Liver (tissue), 9 donors: ENCODE measurements around the gene SH3PXD2B. TPM values are rescaled to one million over a fixed set of nuclear protein-coding genes. Genes with fewer than 3 reads are reported as not detected.

Source experiments
- DNase-seq: peaks from one replicate; pipeline ENCODE4 v3.0.0-alpha.2; 2017; ENCODE audit warnings: low spot score
- H3K27ac ChIP-seq, 2 donors: one replicate each; pipeline ENCODE4 v1.7.0; 2013; ENCODE audit warnings: inconsistent platforms in 2 of 2, low read length in 2 of 2, control low read depth in 1 of 2, low read depth in 1 of 2, mild to moderate bottlenecking in 1 of 2
- H3K27me3 ChIP-seq, 4 donors: one replicate each; pipeline versions ENCODE4 v1.6.1 to v1.7.0; 2013; ENCODE audit warnings: low read length in 3 of 4, inconsistent platforms in 1 of 4, mild to moderate bottlenecking in 1 of 4, moderate library complexity in 1 of 4; ENCODE audit not compliant: control insufficient read depth in 4 of 4, insufficient read depth in 4 of 4
- H3K36me3 ChIP-seq, 4 donors: one replicate each; pipeline versions ENCODE4 v1.6.1 to v1.7.0; 2013; ENCODE audit warnings: low read length in 3 of 4, mild to moderate bottlenecking in 3 of 4, low read depth in 1 of 4, moderate library complexity in 1 of 4; ENCODE audit not compliant: control insufficient read depth in 4 of 4, insufficient read depth in 3 of 4
- H3K4me1 ChIP-seq, 4 donors: one replicate each; pipeline versions ENCODE4 v1.6.1 to v1.7.0; 2013; ENCODE audit warnings: low read length in 3 of 4, mild to moderate bottlenecking in 3 of 4, moderate library complexity in 1 of 4; ENCODE audit not compliant: control insufficient read depth in 4 of 4, insufficient read depth in 4 of 4
- H3K4me3 ChIP-seq, 3 donors: one replicate each; pipeline versions ENCODE4 v1.6.1 to v1.7.0; 2013; ENCODE audit warnings: low read length in 3 of 3, control low read depth in 1 of 3, low read depth in 1 of 3, mild to moderate bottlenecking in 1 of 3
- H3K9ac ChIP-seq, 2 donors: one replicate each; pipeline ENCODE4 v1.7.0; 2013; ENCODE audit warnings: low read length in 2 of 2, mild to moderate bottlenecking in 2 of 2, moderate library complexity in 2 of 2, control low read depth in 1 of 2, low read depth in 1 of 2
- H3K9me3 ChIP-seq, 4 donors: one replicate each; pipeline versions ENCODE4 v1.6.1 to v1.7.0; 2013; ENCODE audit warnings: low read length in 3 of 4; ENCODE audit not compliant: control insufficient read depth in 4 of 4
- EGR1 ChIP-seq, 2 donors: IDR thresholded peaks; 2 replicates each; pipeline ENCODE4 v1.6.1; 2016 to 2018; ENCODE audit warnings: antibody characterized with exemption in 2 of 2, low read depth in 2 of 2
- FOXA1 ChIP-seq: IDR thresholded peaks from 2 replicates; pipeline ENCODE4 v1.6.1; 2016; ENCODE audit warnings: antibody characterized with exemption
- FOXA2 ChIP-seq: IDR thresholded peaks from 2 replicates; pipeline ENCODE4 v1.6.1; 2016; ENCODE audit warnings: antibody characterized with exemption
- GABPA ChIP-seq, 2 donors: IDR thresholded peaks in 1 of 2; conservative IDR thresholded peaks in 1 of 2; 2 replicates each; pipeline ENCODE4 v1.6.1; 2016; ENCODE audit warnings: antibody characterized with exemption in 2 of 2, mild to moderate bottlenecking in 1 of 2, moderate library complexity in 1 of 2
- HNF4A ChIP-seq, 2 donors: conservative IDR thresholded peaks; 2 replicates each; pipeline ENCODE4 v1.6.1; 2016; ENCODE audit warnings: antibody characterized with exemption in 2 of 2, mild to moderate bottlenecking in 2 of 2
- HNF4G ChIP-seq: IDR thresholded peaks from 2 replicates; pipeline ENCODE4 v1.6.1; 2016; ENCODE audit warnings: antibody characterized with exemption
- JUND ChIP-seq, 2 donors: IDR thresholded peaks; 2 replicates each; pipeline ENCODE4 v1.6.1; 2016; ENCODE audit warnings: antibody characterized with exemption in 2 of 2
- NR2F2 ChIP-seq: IDR thresholded peaks from 2 replicates; pipeline ENCODE4 v1.6.1; 2016; ENCODE audit warnings: antibody characterized with exemption
- RXRA ChIP-seq, 2 donors: IDR thresholded peaks; 2 replicates each; pipeline ENCODE4 v1.6.1; 2017 to 2018; ENCODE audit warnings: antibody characterized with exemption in 2 of 2, mild to moderate bottlenecking in 1 of 2
- SP1 ChIP-seq: IDR thresholded peaks from 2 replicates; pipeline ENCODE4 v1.6.1; 2018; ENCODE audit warnings: antibody characterized with exemption, mild to moderate bottlenecking
- TAF1 ChIP-seq: conservative IDR thresholded peaks from 2 replicates; pipeline ENCODE4 v1.6.1; 2016; ENCODE audit warnings: antibody characterized with exemption, mild to moderate bottlenecking
- YY1 ChIP-seq: IDR thresholded peaks from 2 replicates; pipeline ENCODE4 v1.6.1; 2016; ENCODE audit warnings: antibody characterized with exemption, mild to moderate bottlenecking
- WGBS: extraction: QIAGEN DNeasy Blood & Tissue Kit; methylation state at CpG from one replicate; pipeline ENCODE4 v1.1.7; 2013; 5-methylcytosine and 5-hydroxymethylcytosine counted together
- polyA plus RNA-seq, 2 donors: library from polyadenylated mRNA; stranded (reverse) in 1 of 2; unstranded in 1 of 2; fragments of 200-250 nt in 1 of 2; fragments of >200 nt in 1 of 2; fragmentation: Nextera tagmentation in 1 of 2; extraction: Ambion mirVana in 1 of 2; gene quantifications; one replicate each; pipeline versions ENCODE4 v1.2.1 to v1.2.3, GENCODE V29; 2013 to 2015
- total RNA-seq, 2 donors: library from RNA; depleted of rRNA; stranded (reverse); fragments of >200 nt; gene quantifications; one replicate each; pipeline ENCODE4 v1.2.3, GENCODE V29; 2014
- TF ChIP-seq, protein P1 (sequence below): IDR thresholded peaks from 2 replicates; pipeline ENCODE4 v1.6.1; 2016; ENCODE audit warnings: antibody characterized with exemption
- TF ChIP-seq, protein P2 (sequence below): IDR thresholded peaks from 2 replicates; pipeline ENCODE4 v1.6.1; 2016; ENCODE audit warnings: antibody characterized with exemption
- donor health status: healthy.
- donor health status: healthy.
- donor health status: healthy.
- donor health status: healthy.
- donor health status: healthy.

SH3PXD2B gene
- total and polyA plus RNA-seq, 4 donors, result 1.1 to 3.3 (median 2.2) TPM

DNA sequence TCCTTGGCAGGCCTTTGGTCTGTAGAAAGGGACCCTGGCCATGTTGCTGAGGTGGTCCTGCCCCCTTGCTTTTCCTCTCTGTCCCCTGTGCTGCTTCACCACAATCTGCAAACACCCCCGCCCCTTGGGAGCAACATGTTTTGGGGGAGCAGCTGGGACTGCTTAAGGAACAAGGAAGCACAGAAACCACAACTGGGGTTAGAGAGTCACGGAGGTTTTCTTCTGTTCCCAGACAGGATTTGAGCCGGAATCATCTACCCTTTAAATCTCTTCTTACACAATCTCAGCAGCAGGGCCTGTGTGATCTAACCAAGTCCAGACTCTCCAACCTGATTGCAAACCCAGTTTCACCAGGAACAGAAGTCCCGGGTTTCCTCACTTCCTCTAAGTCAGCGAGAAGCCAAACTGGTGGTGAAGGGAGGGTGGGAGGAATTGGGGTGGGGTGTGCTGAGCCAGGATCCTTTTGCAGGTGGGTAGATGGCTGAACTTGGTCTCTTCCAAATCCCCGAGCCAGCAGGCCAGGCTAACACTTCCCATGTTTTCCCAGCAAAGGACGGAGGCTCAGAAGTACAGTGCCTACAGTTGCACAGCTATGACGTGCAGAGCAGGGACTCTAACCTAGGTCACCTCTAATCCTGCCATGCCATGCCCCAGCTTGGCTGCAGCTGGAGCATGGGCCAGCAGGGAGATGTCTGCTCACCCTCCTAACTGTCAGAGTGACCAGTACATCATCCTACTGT is 25.0 kb downstream of the SH3PXD2B start:
- H3K4me3 ChIP-seq, result no peak overlapping the region
- WGBS, result 79% methylated on average over 8 of the region's 8 CpGs
- no peak overlapping the region for H3K9ac ChIP-seq
- H3K9me3 ChIP-seq, result no peaks in the 10 kb centered on the region
- TF ChIP-seq TAF1 (no peak), SP1 (no peak), HNF4A (conservative IDR thresholded peaks at IDR 0.05) (no peak), EGR1 (IDR thresholded peaks at IDR 0.05; ENCODE audit: low read depth in 2 of 2) (no peak), YY1 (no peak)
- TF ChIP-seq, protein P1, sequence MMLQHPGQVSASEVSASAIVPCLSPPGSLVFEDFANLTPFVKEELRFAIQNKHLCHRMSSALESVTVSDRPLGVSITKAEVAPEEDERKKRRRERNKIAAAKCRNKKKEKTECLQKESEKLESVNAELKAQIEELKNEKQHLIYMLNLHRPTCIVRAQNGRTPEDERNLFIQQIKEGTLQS, result no peak
- TF ChIP-seq, protein P2, sequence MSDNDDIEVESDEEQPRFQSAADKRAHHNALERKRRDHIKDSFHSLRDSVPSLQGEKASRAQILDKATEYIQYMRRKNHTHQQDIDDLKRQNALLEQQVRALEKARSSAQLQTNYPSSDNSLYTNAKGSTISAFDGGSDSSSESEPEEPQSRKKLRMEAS, result no peak
- no peaks in the 10 kb centered on the region for H3K27me3 ChIP-seq
- DNase-seq, result no peak
- no peaks in the 10 kb centered on the region for H3K4me1 ChIP-seq
- no peak overlapping the region for H3K27ac ChIP-seq
- H3K36me3 ChIP-seq, result no peaks in the 10 kb centered on the region

DNA sequence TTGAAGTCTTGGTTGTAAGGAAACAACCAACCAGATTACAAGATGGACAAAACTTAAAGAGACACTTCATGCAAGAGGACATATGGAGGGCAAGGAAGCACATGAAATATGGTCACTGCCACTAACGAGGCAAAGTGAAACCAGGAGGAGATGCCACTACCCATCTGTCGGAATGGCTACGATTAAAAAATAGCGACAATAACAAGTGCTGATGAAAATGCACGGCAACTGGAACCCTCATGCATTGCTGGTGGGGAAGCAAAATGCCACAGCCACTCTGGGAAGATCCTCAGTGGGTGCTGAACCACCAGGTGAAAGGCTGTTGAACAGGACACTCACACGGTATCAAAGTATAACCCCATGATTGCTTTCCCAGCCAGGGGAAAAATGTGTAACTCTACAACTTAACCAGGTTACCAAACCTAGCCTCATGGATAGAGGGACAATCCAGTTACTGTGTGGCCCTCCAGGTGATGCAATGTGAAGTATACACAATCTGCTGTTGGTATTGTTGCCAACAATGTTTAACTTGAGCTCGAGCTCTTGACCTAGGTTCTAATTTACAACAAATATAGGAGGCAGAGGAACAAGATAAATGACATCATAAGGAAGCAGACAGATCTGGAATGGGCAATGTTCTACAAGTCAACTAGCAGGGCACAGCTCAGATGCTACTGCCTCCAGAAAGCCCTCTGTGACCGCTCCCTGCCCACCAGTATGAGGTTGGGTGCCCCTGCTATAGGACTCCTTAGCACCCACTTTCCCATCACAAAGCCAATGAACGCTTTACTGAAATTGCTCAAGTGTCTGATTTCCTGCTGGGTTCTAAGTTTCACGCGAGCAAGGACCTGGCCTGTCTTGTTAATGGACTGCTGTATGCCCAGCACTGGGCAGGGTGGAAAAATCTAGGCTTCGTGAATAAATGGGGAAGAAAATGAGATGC is 25.8 kb downstream of the SH3PXD2B start:
- no peak for DNase-seq
- no peak overlapping the region for H3K27ac ChIP-seq
- H3K4me1 ChIP-seq, result no peaks in the 10 kb centered on the region
- H3K27me3 ChIP-seq, result no peaks in the 10 kb centered on the region
- H3K9ac ChIP-seq, result no peak overlapping the region
- no peak overlapping the region for H3K4me3 ChIP-seq
- TF ChIP-seq FOXA2 (no peak), NR2F2 (no peak), YY1 (no peak), HNF4G (no peak), FOXA1 (no peak), JUND (IDR thresholded peaks at IDR 0.05) (no peak), GABPA (IDR thresholded peaks at IDR 0.05 in 1 of 2, conservative IDR thresholded peaks at IDR 0.05 in 1 of 2) (no peak), SP1 (no peak)
- TF ChIP-seq, protein P1, result no peak
- TF ChIP-seq, protein P2, result no peak
- no peaks in the 10 kb centered on the region for H3K9me3 ChIP-seq
- WGBS, result 84% methylated on average over 12 of the region's 12 CpGs
- no peaks in the 10 kb centered on the region for H3K36me3 ChIP-seq

DNA sequence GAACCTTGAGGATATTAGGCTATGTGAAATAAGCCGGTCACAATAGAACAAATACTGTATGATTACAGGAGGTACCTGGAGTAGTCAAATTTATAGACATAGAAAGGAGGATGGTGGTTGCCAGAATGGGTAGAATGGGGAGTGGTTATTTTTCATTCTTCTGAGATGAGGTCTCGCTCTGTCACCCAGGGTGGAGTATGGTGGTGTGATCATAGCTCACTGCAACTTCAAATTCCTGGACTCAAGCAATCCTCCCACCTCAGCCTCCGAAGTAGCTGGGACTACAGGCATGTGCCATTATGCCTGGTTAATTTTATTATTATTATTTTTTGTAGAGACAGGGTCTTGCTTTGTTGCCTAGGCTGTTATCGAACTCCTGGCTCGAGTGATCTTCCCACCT is 27.1 kb downstream of the SH3PXD2B start:
- H3K27ac ChIP-seq, result no peak overlapping the region
- WGBS, result 97% methylated on average over 5 of the region's 5 CpGs

More for the DNA sequence above, 27.1 kb downstream of the SH3PXD2B start:
- Histone ChIP-seq H3K36me3 (no peaks in the 10 kb centered on the region), H3K9me3 (no peaks in the 10 kb centered on the region), H3K9ac (no peak overlapping the region), H3K4me3 (no peak overlapping the region), H3K4me1 (no peaks in the 10 kb centered on the region), H3K27me3 (no peaks in the 10 kb centered on the region)
- no peak for TF ChIP-seq SP1
- no peak for TF ChIP-seq RXRA (IDR thresholded peaks at IDR 0.05)
- no peak for TF ChIP-seq TAF1
- TF ChIP-seq JUND (IDR thresholded peaks at IDR 0.05), result no peak
- no peak for TF ChIP-seq FOXA1
- TF ChIP-seq, protein P1, result no peak
- TF ChIP-seq EGR1 (IDR thresholded peaks at IDR 0.05; ENCODE audit: low read depth in 2 of 2), result no peak
- TF ChIP-seq FOXA2, result no peak
- TF ChIP-seq GABPA (IDR thresholded peaks at IDR 0.05 in 1 of 2, conservative IDR thresholded peaks at IDR 0.05 in 1 of 2), result no peak
- DNase-seq, result no peak
